Measurements from ENCODE around the gene MGST3.

DNA sequence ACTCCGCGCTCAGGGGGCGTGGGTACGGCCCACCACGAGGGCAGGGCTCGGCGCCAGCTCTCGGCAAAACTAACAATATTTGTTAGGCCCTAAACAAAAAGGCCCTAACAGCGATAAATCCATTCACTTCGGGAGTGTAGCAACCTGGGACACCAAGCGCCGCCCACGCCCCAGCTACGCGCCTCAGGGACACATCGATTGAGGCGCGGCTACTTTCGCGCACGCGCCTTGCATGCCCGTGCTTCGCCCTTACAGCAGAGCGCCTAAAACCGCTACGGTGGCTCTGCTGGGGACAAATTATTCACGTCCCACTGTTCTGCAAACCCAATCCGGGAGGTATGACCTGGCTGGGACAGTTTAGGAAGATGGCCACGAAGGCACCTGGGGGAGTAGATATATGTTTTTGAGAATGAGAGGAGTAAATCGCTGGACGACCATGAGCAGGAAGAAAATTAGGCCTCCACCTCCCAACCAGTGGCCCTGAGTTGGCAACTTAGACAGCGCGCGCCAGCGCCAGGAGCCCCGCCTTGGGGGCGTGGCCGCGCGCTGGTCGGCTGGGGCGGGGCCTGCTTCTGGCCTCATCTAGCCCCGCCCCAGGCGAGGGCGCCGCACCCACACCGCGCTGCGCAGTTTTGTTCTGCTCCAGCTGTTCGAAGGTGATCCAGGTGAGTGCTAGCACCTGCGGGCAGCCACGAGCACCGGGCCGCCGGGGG lies at the start of gene MGST3:
- TF ChIP-seq EZH2 (IDR thresholded peaks at IDR 0.05; ENCODE audit: low read depth, unreplicated experiment) (no peak), POLR2AphosphoS5 (IDR thresholded peaks at IDR 0.05; ENCODE audit: low read depth) (peak; percentile 85), EZH2phosphoT487 (IDR thresholded peaks at IDR 0.05; ENCODE audit: unreplicated experiment) (no peak), JUNB (IDR thresholded peaks at IDR 0.05; ENCODE audit: unreplicated experiment) (no peak), CREB1 (CRISPR knock-in tag; IDR thresholded peaks at IDR 0.05; ENCODE audit: low read depth) (peak; percentile 47; the same call in 1 of the 2 replicates), STAT1 (IDR thresholded peaks at IDR 0.05; ENCODE audit: unreplicated experiment) (no peak), ZNF114 (CRISPR knock-in tag; IDR thresholded peaks at IDR 0.05) (no peak), ZNF331 (CRISPR knock-in tag; IDR thresholded peaks at IDR 0.05; ENCODE audit: low read depth) (no peak), NANOG (IDR thresholded peaks at IDR 0.05; ENCODE audit: borderline replicate concordance) (no peak)
- TF ChIP-seq, protein P1, sequence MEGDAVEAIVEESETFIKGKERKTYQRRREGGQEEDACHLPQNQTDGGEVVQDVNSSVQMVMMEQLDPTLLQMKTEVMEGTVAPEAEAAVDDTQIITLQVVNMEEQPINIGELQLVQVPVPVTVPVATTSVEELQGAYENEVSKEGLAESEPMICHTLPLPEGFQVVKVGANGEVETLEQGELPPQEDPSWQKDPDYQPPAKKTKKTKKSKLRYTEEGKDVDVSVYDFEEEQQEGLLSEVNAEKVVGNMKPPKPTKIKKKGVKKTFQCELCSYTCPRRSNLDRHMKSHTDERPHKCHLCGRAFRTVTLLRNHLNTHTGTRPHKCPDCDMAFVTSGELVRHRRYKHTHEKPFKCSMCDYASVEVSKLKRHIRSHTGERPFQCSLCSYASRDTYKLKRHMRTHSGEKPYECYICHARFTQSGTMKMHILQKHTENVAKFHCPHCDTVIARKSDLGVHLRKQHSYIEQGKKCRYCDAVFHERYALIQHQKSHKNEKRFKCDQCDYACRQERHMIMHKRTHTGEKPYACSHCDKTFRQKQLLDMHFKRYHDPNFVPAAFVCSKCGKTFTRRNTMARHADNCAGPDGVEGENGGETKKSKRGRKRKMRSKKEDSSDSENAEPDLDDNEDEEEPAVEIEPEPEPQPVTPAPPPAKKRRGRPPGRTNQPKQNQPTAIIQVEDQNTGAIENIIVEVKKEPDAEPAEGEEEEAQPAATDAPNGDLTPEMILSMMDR (conservative IDR thresholded peaks at IDR 0.05; ENCODE audit: low read depth in 2 of 2) = no peak
- TF ChIP-seq, protein P2, sequence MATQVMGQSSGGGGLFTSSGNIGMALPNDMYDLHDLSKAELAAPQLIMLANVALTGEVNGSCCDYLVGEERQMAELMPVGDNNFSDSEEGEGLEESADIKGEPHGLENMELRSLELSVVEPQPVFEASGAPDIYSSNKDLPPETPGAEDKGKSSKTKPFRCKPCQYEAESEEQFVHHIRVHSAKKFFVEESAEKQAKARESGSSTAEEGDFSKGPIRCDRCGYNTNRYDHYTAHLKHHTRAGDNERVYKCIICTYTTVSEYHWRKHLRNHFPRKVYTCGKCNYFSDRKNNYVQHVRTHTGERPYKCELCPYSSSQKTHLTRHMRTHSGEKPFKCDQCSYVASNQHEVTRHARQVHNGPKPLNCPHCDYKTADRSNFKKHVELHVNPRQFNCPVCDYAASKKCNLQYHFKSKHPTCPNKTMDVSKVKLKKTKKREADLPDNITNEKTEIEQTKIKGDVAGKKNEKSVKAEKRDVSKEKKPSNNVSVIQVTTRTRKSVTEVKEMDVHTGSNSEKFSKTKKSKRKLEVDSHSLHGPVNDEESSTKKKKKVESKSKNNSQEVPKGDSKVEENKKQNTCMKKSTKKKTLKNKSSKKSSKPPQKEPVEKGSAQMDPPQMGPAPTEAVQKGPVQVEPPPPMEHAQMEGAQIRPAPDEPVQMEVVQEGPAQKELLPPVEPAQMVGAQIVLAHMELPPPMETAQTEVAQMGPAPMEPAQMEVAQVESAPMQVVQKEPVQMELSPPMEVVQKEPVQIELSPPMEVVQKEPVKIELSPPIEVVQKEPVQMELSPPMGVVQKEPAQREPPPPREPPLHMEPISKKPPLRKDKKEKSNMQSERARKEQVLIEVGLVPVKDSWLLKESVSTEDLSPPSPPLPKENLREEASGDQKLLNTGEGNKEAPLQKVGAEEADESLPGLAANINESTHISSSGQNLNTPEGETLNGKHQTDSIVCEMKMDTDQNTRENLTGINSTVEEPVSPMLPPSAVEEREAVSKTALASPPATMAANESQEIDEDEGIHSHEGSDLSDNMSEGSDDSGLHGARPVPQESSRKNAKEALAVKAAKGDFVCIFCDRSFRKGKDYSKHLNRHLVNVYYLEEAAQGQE (IDR thresholded peaks at IDR 0.05; ENCODE audit: unreplicated experiment) = no peak
- TF ChIP-seq, protein P3, sequence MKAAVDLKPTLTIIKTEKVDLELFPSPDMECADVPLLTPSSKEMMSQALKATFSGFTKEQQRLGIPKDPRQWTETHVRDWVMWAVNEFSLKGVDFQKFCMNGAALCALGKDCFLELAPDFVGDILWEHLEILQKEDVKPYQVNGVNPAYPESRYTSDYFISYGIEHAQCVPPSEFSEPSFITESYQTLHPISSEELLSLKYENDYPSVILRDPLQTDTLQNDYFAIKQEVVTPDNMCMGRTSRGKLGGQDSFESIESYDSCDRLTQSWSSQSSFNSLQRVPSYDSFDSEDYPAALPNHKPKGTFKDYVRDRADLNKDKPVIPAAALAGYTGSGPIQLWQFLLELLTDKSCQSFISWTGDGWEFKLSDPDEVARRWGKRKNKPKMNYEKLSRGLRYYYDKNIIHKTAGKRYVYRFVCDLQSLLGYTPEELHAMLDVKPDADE (IDR thresholded peaks at IDR 0.05) = 0 out of 2 replicates have a peak, but pooled peaks have one; percentile 16
- TF ChIP-seq, protein P4, sequence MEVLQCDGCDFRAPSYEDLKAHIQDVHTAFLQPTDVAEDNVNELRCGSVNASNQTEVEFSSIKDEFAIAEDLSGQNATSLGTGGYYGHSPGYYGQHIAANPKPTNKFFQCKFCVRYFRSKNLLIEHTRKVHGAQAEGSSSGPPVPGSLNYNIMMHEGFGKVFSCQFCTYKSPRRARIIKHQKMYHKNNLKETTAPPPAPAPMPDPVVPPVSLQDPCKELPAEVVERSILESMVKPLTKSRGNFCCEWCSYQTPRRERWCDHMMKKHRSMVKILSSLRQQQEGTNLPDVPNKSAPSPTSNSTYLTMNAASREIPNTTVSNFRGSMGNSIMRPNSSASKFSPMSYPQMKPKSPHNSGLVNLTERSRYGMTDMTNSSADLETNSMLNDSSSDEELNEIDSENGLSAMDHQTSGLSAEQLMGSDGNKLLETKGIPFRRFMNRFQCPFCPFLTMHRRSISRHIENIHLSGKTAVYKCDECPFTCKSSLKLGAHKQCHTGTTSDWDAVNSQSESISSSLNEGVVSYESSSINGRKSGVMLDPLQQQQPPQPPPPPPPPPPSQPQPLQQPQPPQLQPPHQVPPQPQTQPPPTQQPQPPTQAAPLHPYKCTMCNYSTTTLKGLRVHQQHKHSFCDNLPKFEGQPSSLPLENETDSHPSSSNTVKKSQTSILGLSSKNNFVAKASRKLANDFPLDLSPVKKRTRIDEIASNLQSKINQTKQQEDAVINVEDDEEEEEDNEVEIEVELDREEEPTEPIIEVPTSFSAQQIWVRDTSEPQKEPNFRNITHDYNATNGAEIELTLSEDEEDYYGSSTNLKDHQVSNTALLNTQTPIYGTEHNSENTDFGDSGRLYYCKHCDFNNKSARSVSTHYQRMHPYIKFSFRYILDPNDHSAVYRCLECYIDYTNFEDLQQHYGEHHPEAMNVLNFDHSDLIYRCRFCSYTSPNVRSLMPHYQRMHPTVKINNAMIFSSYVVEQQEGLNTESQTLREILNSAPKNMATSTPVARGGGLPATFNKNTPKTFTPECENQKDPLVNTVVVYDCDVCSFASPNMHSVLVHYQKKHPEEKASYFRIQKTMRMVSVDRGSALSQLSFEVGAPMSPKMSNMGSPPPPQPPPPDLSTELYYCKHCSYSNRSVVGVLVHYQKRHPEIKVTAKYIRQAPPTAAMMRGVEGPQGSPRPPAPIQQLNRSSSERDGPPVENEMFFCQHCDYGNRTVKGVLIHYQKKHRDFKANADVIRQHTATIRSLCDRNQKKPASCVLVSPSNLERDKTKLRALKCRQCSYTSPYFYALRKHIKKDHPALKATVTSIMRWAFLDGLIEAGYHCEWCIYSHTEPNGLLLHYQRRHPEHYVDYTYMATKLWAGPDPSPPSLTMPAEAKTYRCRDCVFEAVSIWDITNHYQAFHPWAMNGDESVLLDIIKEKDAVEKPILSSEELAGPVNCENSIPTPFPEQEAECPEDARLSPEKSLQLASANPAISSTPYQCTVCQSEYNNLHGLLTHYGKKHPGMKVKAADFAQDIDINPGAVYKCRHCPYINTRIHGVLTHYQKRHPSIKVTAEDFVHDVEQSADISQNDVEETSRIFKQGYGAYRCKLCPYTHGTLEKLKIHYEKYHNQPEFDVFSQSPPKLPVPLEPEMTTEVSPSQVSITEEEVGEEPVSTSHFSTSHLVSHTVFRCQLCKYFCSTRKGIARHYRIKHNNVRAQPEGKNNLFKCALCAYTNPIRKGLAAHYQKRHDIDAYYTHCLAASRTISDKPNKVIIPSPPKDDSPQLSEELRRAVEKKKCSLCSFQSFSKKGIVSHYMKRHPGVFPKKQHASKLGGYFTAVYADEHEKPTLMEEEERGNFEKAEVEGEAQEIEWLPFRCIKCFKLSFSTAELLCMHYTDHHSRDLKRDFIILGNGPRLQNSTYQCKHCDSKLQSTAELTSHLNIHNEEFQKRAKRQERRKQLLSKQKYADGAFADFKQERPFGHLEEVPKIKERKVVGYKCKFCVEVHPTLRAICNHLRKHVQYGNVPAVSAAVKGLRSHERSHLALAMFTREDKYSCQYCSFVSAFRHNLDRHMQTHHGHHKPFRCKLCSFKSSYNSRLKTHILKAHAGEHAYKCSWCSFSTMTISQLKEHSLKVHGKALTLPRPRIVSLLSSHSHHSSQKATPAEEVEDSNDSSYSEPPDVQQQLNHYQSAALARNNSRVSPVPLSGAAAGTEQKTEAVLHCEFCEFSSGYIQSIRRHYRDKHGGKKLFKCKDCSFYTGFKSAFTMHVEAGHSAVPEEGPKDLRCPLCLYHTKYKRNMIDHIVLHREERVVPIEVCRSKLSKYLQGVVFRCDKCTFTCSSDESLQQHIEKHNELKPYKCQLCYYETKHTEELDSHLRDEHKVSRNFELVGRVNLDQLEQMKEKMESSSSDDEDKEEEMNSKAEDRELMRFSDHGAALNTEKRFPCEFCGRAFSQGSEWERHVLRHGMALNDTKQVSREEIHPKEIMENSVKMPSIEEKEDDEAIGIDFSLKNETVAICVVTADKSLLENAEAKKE (CRISPR knock-in tag; IDR thresholded peaks at IDR 0.05) = no peak
